CD14-positive monocyte (primary cell): ENCODE data around the gene PRKCA. TPM values are rescaled to one million over a fixed set of nuclear protein-coding genes. Genes with fewer than 3 reads are reported as not detected.

ENCODE experiments used
- DNase-seq, 3 donors: peaks; one replicate each; pipeline ENCODE4 v3.0.0-alpha.2; 2011 to 2022
- H2AFZ ChIP-seq: 2 replicates; pipeline ENCODE4 v1.6.0; 2012; ENCODE audit warnings: mild to moderate bottlenecking, low read depth, low read length, inconsistent platforms; ENCODE audit not compliant: insufficient read depth, poor library complexity, severe bottlenecking
- H3K27ac ChIP-seq, 2 donors: 1 replicate in 1 of 2; 2 replicates in 1 of 2; pipeline ENCODE4 v1.5.1; 2012 to 2013; ENCODE audit warnings: low read length in 2 of 2, control low read depth in 1 of 2, inconsistent platforms in 1 of 2, low read depth in 1 of 2, mild to moderate bottlenecking in 1 of 2
- H3K27me3 ChIP-seq, 2 donors: one replicate each; pipeline versions ENCODE4 v1.6.0 to v1.6.1; 2011 to 2013; ENCODE audit warnings: low read length in 2 of 2; ENCODE audit not compliant: control insufficient read depth in 2 of 2, insufficient read depth in 2 of 2
- H3K36me3 ChIP-seq, 2 donors: replicated peaks in 1 of 2; 1 replicate in 1 of 2; 2 replicates in 1 of 2; pipeline versions ENCODE4 v1.5.1 to v1.6.1; 2012 to 2013; ENCODE audit warnings: low read length in 2 of 2, control low read depth in 1 of 2, inconsistent platforms in 1 of 2, mild to moderate bottlenecking in 1 of 2; ENCODE audit not compliant: insufficient read depth in 2 of 2, control insufficient read depth in 1 of 2
- H3K4me1 ChIP-seq, 2 donors: 1 replicate in 1 of 2; 2 replicates in 1 of 2; pipeline versions ENCODE4 v1.5.1 to v1.6.1; 2012 to 2013; ENCODE audit warnings: low read length in 2 of 2, control low read depth in 1 of 2, inconsistent platforms in 1 of 2, mild to moderate bottlenecking in 1 of 2, moderate library complexity in 1 of 2; ENCODE audit not compliant: insufficient read depth in 2 of 2, control insufficient read depth in 1 of 2
- H3K4me2 ChIP-seq: replicated peaks from 2 replicates; pipeline ENCODE3; 2012; ENCODE audit warnings: low read length, moderate library complexity, mild to moderate bottlenecking; ENCODE audit not compliant: poor library complexity, severe bottlenecking; ENCODE audit errors: extremely low read depth
- H3K4me3 ChIP-seq, 3 experiments: fragments of 200-600 bp in 1 of 3; sonication (generic) in 1 of 3; replicated peaks in 1 of 3; 1 replicate in 2 of 3; 2 replicates in 1 of 3; pipeline ENCODE4 v1.5.1; 2011 to 2013; ENCODE audit warnings: low read length in 3 of 3, mild to moderate bottlenecking in 3 of 3, control low read depth in 2 of 3, low read depth in 2 of 3, inconsistent platforms in 1 of 3, moderate library complexity in 1 of 3
- H3K79me2 ChIP-seq: 2 replicates; pipeline ENCODE4 v1.6.0; 2012; ENCODE audit warnings: mild to moderate bottlenecking, control low read depth, inconsistent platforms, low read length, moderate library complexity; ENCODE audit not compliant: insufficient read depth
- H3K9ac ChIP-seq: 2 replicates; pipeline ENCODE4 v1.6.0; 2017; ENCODE audit warnings: low read length, mild to moderate bottlenecking; ENCODE audit not compliant: insufficient read depth, poor library complexity, severe bottlenecking
- H3K9me3 ChIP-seq, 2 donors: replicated peaks in 1 of 2; 1 replicate in 1 of 2; 2 replicates in 1 of 2; pipeline versions ENCODE4 v1.5.1 to v1.6.1; 2012 to 2013; ENCODE audit warnings: low read length in 2 of 2, control low read depth in 1 of 2; ENCODE audit not compliant: control insufficient read depth in 1 of 2, insufficient read depth in 1 of 2
- H4K20me1 ChIP-seq: 2 replicates; pipeline ENCODE4 v1.6.0; 2012; ENCODE audit warnings: mild to moderate bottlenecking, low read length, control low read depth, moderate library complexity; ENCODE audit not compliant: insufficient read depth
- H3K27ac Mint-ChIP-seq, 7 donors: one replicate each; pipeline ENCODE4 v1.8.0; 2020; ENCODE audit warnings: mild to moderate bottlenecking in 7 of 7, mixed read lengths in 7 of 7, moderate library complexity in 6 of 7, inconsistent platforms in 2 of 7
- H3K27me3 Mint-ChIP-seq, 3 donors: one replicate each; pipeline ENCODE4 v1.8.0; 2021 to 2022; ENCODE audit warnings: low read depth in 3 of 3, mild to moderate bottlenecking in 3 of 3, mixed read lengths in 3 of 3, moderate library complexity in 3 of 3, inconsistent platforms in 1 of 3
- H3K36me3 Mint-ChIP-seq, 2 donors: one replicate each; pipeline ENCODE4 v1.8.0; 2020; ENCODE audit warnings: mixed read lengths in 2 of 2, inconsistent platforms in 1 of 2, mild to moderate bottlenecking in 1 of 2
- H3K4me1 Mint-ChIP-seq: one replicate; pipeline ENCODE4 v1.8.0; 2020; ENCODE audit warnings: mild to moderate bottlenecking, mixed read lengths
- H3K4me3 Mint-ChIP-seq, 2 donors: one replicate each; pipeline ENCODE4 v1.8.0; 2020; ENCODE audit warnings: mild to moderate bottlenecking in 2 of 2, mixed read lengths in 2 of 2, moderate library complexity in 1 of 2
- H3K9me3 Mint-ChIP-seq, 7 donors: one replicate each; pipeline ENCODE4 v1.8.0; 2020 to 2022; ENCODE audit warnings: mixed read lengths in 7 of 7, mild to moderate bottlenecking in 6 of 7, moderate library complexity in 6 of 7, inconsistent platforms in 2 of 7
- CTCF ChIP-seq: fragments of 200-600 bp; IDR thresholded peaks from one replicate; pipeline ENCODE4 v1.8.0; 2022; ENCODE audit warnings: antibody characterized with exemption, mild to moderate bottlenecking
- WGBS: methylation state at CpG from one replicate; pipeline ENCODE4 v1.1.5; 2013; ENCODE audit warnings: missing lambda C conversion rate; ENCODE audit not compliant: insufficient coverage; 5-methylcytosine and 5-hydroxymethylcytosine counted together
- intact Hi-C, 2 donors: fragments of 100-400 bp; cut with micrococcal nuclease; formaldehyde crosslinking; loops; one replicate each; pipeline versions ENCODE4 v1.15.0 to v1.15.1; 2023
- polyA plus RNA-seq, 3 donors: library from polyadenylated mRNA; depleted of rRNA in 1 of 3; unstranded in 2 of 3; stranded (reverse) in 1 of 3; fragments of 300-500 nt in 2 of 3; fragments of >200 nt in 1 of 3; fragmentation: Illumina TruSeq in 2 of 3; gene quantifications; 1 replicate in 2 of 3; 2 replicates in 1 of 3; pipeline ENCODE4 v1.2.3, GENCODE V29; 2012 to 2021

The PRKCA gene
- polyA plus RNA-seq, 3 donors, result 0.22 to 7.1 (median 0.30) TPM

DNA sequence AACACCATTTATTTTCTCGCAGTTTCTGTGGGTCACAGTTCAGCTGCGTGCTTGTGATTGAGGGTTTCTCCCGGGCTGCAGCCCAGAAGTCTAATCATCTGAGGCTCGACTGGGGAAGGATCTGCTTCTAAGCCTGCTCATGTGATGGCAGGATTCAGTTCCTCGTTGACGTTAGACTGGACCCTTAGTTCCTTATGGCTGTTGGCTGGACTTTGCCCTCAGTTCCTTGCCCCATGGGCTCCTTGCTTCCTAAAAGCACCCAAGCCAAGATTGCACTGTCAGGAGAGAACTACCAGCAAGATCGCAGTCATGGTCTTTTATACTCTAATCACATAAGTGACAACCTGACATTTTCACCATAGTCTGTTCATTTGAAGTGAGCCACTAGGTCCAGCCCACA, 250.0 kb downstream of the PRKCA start:
- H3K4me1 Mint-ChIP-seq, result peaks cover 21% of the 10 kb centered on the region
- 58% methylated on average over 6 of the region's 7 CpGs for WGBS
- Histone ChIP-seq H3K4me1 (peaks cover 15 to 19% of the 10 kb centered on the region in 2 donors), H3K4me3 (no peak overlapping the region), H3K9me3 (peaks cover 10 to 20% of the 10 kb centered on the region in 2 donors), H2AFZ (no peak overlapping the region), H3K79me2 (no peaks in the 10 kb centered on the region), H3K4me2 (no peak overlapping the region), H3K27me3 (no peaks in the 10 kb centered on the region), H3K36me3 (peaks cover 0 to 5% of the 10 kb centered on the region in 2 donors), H3K9ac (no peak overlapping the region), H3K27ac (no peak overlapping the region), H4K20me1 (no peaks in the 10 kb centered on the region)
- H3K27me3 Mint-ChIP-seq, result peaks cover 0 to 2% (median 0%) of the 10 kb centered on the region in 3 donors
- peak overlapping the region in 2 of 7 donors; percentile 3 to 15 for H3K27ac Mint-ChIP-seq
- H3K9me3 Mint-ChIP-seq, result peaks cover 9 to 21% (median 17%) of the 10 kb centered on the region in 7 donors
- no peak for TF ChIP-seq CTCF
- H3K36me3 Mint-ChIP-seq, result peaks cover 19 to 31% of the 10 kb centered on the region in 2 donors
- no peak overlapping the region for H3K4me3 Mint-ChIP-seq
- intact Hi-C loops, result no loop called here
- no peak for DNase-seq

- Histone ChIP-seq H3K4me2 (no peak overlapping the region), H4K20me1 (no peaks in the 10 kb centered on the region), H3K27me3 (no peaks in the 10 kb centered on the region), H3K27ac (no peak overlapping the region), H3K9ac (no peak overlapping the region), H3K4me1 (no peaks in the 10 kb centered on the region), H3K4me3 (no peak overlapping the region), H3K9me3 (peaks cover 10 to 21% of the 10 kb centered on the region in 2 donors), H3K79me2 (no peaks in the 10 kb centered on the region), H2AFZ (no peak overlapping the region), H3K36me3 (peaks cover 0 to 5% of the 10 kb centered on the region in 2 donors)
- DNase-seq, result no peak
- TF ChIP-seq CTCF, result no peak
- Mint-ChIP-seq H3K4me1 (peaks cover 3% of the 10 kb centered on the region), H3K9me3 (peaks cover 11 to 22% (median 15%) of the 10 kb centered on the region in 7 donors), H3K27ac (no peak overlapping the region), H3K36me3 (peaks cover 19 to 27% of the 10 kb centered on the region in 2 donors), H3K4me3 (no peak overlapping the region), H3K27me3 (no peaks in the 10 kb centered on the region)
- no CpG with 5 or more reads among the region's 2 CpGs for WGBS
- intact Hi-C loops, result no loop called here
Measured at GRCh38 chr17:66555605-66556004, 253.2 kb downstream of the PRKCA start.
